ENCODE data around the gene MPRIP. TPM values are rescaled to one million over a fixed set of nuclear protein-coding genes. Genes with fewer than 3 reads are reported as not detected.
A peak's percentile ranks its signal among the peaks of the same experiment; 100 is the strongest.

MPRIP gene
- total RNA-seq, 2 donors from 2014 or later = 204 to 207 TPM

GRCh38 chr17:17206913-17207335 is 164.7 kb downstream of the MPRIP start:
- no peaks in the 10 kb centered on the region for H3K9me3 Mint-ChIP-seq
- H3K4me3 Mint-ChIP-seq = peak overlapping the region; percentile 92
- H3K36me3 Mint-ChIP-seq (ENCODE audit: low read depth) = peaks cover 37% of the 10 kb centered on the region
- no peaks in the 10 kb centered on the region for H3K27me3 Mint-ChIP-seq
- ATAC-seq (replicated peaks) = no peak
- peaks cover 12% of the 10 kb centered on the region for H3K4me1 Mint-ChIP-seq
- H3K27ac Mint-ChIP-seq = no peak overlapping the region

DNA sequence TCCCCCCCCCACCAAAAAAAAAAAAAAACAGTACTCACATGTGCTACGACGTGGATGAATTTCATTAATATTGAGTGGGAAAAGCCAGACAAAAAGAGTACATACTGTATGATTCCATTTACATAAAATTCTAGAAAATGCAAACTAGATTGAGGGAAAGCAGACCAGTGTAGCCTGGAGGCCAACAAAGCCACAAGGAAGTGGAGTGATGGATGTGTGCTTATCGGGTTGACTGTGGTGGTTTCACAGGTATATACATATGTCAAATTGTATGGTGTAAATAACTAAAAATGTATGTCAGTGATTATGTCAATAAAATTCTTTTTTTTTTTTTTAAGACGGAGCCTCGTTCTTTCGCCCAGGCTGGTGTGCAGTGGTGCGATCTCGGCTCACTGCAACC is 165.7 kb downstream of the MPRIP start:
- H3K4me3 Mint-ChIP-seq = no peak overlapping the region
- no peak for ATAC-seq (replicated peaks)
- H3K27me3 Mint-ChIP-seq = no peaks in the 10 kb centered on the region
- H3K9me3 Mint-ChIP-seq = no peaks in the 10 kb centered on the region
- peaks cover 12% of the 10 kb centered on the region for H3K4me1 Mint-ChIP-seq
- H3K36me3 Mint-ChIP-seq (ENCODE audit: low read depth) = peaks cover 33% of the 10 kb centered on the region
- no peak overlapping the region for H3K27ac Mint-ChIP-seq

GRCh38 chr17:17213775-17214174 is 171.5 kb downstream of the MPRIP start:
- peaks cover 57% of the 10 kb centered on the region for H3K36me3 Mint-ChIP-seq (ENCODE audit: low read depth)
- H3K27me3 Mint-ChIP-seq = no peaks in the 10 kb centered on the region
- ATAC-seq (replicated peaks) = no peak
- no peak overlapping the region for H3K27ac Mint-ChIP-seq
- H3K4me1 Mint-ChIP-seq = no peaks in the 10 kb centered on the region
- H3K9me3 Mint-ChIP-seq = no peaks in the 10 kb centered on the region
- H3K4me3 Mint-ChIP-seq = no peak overlapping the region

- H3K9me3 Mint-ChIP-seq = no peaks in the 10 kb centered on the region
- H3K27ac Mint-ChIP-seq = no peak overlapping the region
- H3K36me3 Mint-ChIP-seq (ENCODE audit: low read depth) = peaks cover 68% of the 10 kb centered on the region
Observed at GRCh38 chr17:17214646-17215436, 172.6 kb downstream of the MPRIP start.

DNA sequence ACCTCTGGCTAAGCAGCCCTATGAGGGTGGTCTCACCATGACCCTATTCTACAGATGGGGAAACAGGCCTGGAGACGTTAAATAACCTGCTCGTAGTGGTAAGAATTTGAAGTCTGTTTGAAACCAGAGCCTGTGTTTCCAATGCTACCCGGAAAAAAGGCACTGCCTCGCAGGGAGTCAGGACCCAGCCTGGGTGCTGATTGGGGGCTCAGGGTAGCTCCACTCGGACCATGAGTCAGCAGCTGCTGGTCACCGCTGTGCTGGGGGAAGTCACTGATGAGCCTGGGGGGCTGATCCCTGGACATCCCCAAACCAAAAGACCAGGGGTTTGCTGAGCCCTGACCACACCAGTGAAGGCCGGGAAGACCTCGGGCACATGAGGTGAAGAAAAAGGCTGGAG is 173.3 kb downstream of the MPRIP start:
- Mint-ChIP-seq H3K4me3 (no peak overlapping the region), H3K36me3 (ENCODE audit: low read depth) (peaks cover 75% of the 10 kb centered on the region), H3K4me1 (no peaks in the 10 kb centered on the region), H3K27ac (no peak overlapping the region), H3K27me3 (no peaks in the 10 kb centered on the region), H3K9me3 (no peaks in the 10 kb centered on the region)
- ATAC-seq (replicated peaks) = no peak

More at GRCh38 chr17:17214646-17215436, 172.6 kb downstream of the MPRIP start:
- Mint-ChIP-seq H3K4me3 (no peak overlapping the region), H3K4me1 (no peaks in the 10 kb centered on the region), H3K27me3 (no peaks in the 10 kb centered on the region)
- no peak for ATAC-seq (replicated peaks)

DNA sequence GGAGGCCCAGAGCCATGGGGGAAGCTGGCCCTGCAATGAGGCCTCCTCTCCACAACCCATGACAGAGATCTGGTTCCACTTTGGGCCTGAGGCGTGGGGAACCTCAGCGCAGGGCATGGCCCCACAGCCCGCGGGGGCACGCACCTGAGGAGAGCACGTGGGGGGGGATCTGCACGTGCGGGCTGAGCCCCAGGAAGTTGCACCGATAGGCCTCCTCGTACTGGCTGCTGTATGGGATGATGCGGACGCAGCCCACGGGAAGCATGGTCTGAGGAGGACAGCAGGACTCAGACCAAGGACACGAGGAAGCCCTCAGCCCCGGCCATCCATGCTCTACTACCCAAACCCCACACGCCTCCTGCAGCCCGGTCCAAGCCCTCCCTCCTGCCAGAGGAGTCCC is 174.0 kb downstream of the MPRIP start:
- no peaks in the 10 kb centered on the region for H3K9me3 Mint-ChIP-seq
- H3K36me3 Mint-ChIP-seq (ENCODE audit: low read depth) = peaks cover 81% of the 10 kb centered on the region
- H3K4me3 Mint-ChIP-seq = no peak overlapping the region
- no peak overlapping the region for H3K27ac Mint-ChIP-seq
- H3K4me1 Mint-ChIP-seq = no peaks in the 10 kb centered on the region
- ATAC-seq (replicated peaks) = no peak
- no peaks in the 10 kb centered on the region for H3K27me3 Mint-ChIP-seq

DNA sequence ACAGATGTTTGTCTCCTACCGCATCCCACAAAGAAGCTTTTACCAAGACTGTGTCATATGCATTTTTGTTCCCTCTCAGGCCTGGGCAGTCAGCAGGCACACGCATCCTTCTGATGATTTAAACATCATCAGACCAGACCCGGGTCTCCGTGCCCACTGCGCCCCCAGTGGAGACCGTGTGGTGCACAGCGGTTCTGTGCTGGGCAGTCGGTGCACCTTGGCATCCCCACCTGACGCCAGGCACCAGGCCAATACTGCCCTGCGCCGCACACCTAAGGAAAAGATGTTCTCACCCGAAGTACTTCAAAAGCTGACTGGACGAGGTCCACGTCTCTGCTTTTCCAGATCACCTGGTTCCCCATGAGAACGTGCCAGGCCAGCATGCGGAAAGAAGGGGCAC is 174.5 kb downstream of the MPRIP start:
- Mint-ChIP-seq H3K4me1 (no peaks in the 10 kb centered on the region), H3K36me3 (ENCODE audit: low read depth) (peaks cover 87% of the 10 kb centered on the region), H3K27ac (no peak overlapping the region), H3K9me3 (no peaks in the 10 kb centered on the region), H3K27me3 (no peaks in the 10 kb centered on the region), H3K4me3 (no peak overlapping the region)
- no peak for ATAC-seq (replicated peaks)

DNA sequence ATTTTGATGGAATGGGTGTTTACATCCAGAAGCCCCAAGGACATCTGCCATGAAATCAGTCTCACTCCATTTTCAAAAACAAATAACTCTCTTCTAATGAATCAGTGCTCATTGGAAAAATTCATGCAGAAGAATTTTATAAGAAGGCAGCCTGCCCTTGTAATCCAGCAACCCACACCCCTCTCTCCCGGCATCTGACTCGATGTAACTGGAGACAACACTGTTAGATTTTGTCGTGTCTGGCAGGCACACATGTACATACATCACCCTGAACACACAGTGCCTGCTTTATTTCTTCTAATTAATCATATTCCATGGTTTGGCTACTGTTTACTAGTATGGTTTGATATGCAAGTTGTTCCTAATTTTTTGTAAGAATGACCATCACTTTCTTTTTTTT is 175.7 kb downstream of the MPRIP start:
- ATAC-seq (replicated peaks) = no peak
- Mint-ChIP-seq H3K36me3 (ENCODE audit: low read depth) (peaks cover 92% of the 10 kb centered on the region), H3K27me3 (no peaks in the 10 kb centered on the region), H3K9me3 (no peaks in the 10 kb centered on the region), H3K4me1 (no peaks in the 10 kb centered on the region), H3K27ac (peak overlapping the region; percentile 54), H3K4me3 (no peak overlapping the region)

- peaks cover 99% of the 10 kb centered on the region for H3K36me3 Mint-ChIP-seq (ENCODE audit: low read depth)
- ATAC-seq (replicated peaks) = no peak
- no peak overlapping the region for H3K4me3 Mint-ChIP-seq
- no peaks in the 10 kb centered on the region for H3K27me3 Mint-ChIP-seq
- no peak overlapping the region for H3K27ac Mint-ChIP-seq
- H3K9me3 Mint-ChIP-seq = no peaks in the 10 kb centered on the region
- no peaks in the 10 kb centered on the region for H3K4me1 Mint-ChIP-seq
Observed at GRCh38 chr17:17220529-17220928, 178.3 kb downstream of the MPRIP start.

DNA sequence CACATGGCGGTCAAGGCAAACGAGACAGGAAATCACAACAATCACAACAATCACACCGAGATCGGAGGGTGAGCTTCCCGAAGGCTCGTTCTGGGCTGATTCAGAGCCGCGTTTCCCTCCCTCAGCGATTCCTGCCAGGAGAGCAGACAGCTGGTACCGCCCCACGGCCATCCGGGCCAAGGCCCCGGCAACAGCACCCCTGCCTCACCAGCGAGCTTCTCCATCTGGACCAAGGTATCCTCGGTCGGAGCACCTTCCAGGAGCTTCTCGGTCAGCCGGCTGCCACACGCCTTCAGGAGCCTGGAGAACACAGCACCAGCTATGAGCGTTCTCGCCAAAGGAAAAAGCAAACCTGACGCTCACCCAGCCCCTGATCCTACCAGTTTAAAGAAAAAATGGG is 179.1 kb downstream of the MPRIP start:
- H3K27me3 Mint-ChIP-seq = no peaks in the 10 kb centered on the region

GRCh38 chr17:17223736-17224135 is 181.5 kb downstream of the MPRIP start:
- Mint-ChIP-seq H3K36me3 (ENCODE audit: low read depth) (peaks cover 100% of the 10 kb centered on the region), H3K4me1 (no peaks in the 10 kb centered on the region), H3K9me3 (no peaks in the 10 kb centered on the region), H3K27me3 (no peaks in the 10 kb centered on the region), H3K4me3 (no peak overlapping the region), H3K27ac (no peak overlapping the region)
- no peak for ATAC-seq (replicated peaks)

More for the DNA sequence above, 179.1 kb downstream of the MPRIP start:
- Mint-ChIP-seq H3K4me1 (no peaks in the 10 kb centered on the region), H3K9me3 (no peaks in the 10 kb centered on the region), H3K27ac (no peak overlapping the region), H3K4me3 (no peak overlapping the region), H3K36me3 (ENCODE audit: low read depth) (peaks cover 99% of the 10 kb centered on the region)
- ATAC-seq (replicated peaks) = no peak

- Mint-ChIP-seq H3K4me3 (no peak overlapping the region), H3K27ac (no peak overlapping the region), H3K4me1 (no peaks in the 10 kb centered on the region), H3K27me3 (no peaks in the 10 kb centered on the region), H3K36me3 (ENCODE audit: low read depth) (peaks cover 100% of the 10 kb centered on the region), H3K9me3 (no peaks in the 10 kb centered on the region)
- no peak for ATAC-seq (replicated peaks)
Observed at GRCh38 chr17:17224137-17224536, 181.9 kb downstream of the MPRIP start.

DNA sequence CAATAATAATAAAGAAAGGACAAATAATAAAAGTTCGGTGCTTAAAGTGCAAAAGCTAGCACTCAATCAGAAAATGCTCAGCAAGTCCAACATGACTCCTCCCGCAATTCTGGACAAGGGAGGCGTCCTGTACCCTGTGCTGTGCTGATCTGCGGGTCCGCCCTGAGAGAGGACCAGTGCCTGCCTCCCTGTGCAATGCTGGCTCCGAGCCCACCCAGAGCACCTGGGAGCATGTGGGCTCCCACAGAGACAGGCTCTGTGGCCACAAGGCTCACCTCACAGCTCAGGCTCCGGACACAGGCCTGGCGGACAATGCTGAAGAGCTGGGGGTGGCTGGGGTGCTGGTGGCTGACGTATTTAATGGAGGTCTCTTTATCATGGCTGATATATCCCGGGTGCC is 183.6 kb downstream of the MPRIP start:
- Mint-ChIP-seq H3K27ac (no peak overlapping the region), H3K4me1 (no peaks in the 10 kb centered on the region), H3K4me3 (no peak overlapping the region), H3K36me3 (ENCODE audit: low read depth) (peaks cover 100% of the 10 kb centered on the region), H3K9me3 (no peaks in the 10 kb centered on the region), H3K27me3 (no peaks in the 10 kb centered on the region)
- no peak for ATAC-seq (replicated peaks)

DNA sequence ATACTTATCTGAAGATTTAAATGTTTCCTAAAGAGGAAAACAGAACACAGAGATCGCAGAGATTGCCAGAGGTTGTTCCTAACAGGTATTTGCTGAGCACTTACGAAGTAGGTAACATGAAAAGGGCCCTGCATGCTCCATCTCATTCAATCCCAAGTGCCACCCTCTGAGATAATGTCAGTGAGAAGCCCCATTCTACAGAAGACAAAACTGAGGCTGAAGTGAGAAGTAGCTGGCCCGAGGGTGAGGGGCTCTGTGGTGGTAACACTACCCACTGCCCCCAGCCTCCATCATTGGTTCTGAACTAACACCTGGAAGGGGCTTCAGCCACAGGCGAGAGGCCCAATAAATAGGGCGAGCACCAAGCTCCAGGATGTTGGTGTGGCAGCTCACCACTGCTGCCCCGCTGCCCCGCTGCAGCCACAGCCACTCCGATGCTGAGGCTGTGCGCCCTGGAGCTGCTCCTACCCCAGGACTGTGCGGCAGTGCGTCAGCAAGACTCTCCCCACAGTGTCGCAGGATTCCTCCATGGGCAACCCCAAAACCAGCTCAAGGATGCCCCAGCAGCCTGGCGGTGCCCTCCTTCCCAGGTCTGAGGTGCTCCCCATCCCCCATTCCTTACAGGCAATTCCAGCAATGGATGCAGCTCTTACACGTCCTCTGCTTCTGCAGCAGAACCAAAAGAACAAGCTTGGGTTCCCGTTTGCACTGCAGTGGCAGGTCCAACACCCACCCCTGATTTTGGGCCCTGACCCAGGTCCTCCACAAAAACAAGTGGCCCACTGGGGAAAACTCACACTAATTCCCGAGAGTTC is 184.4 kb downstream of the MPRIP start:
- H3K4me3 Mint-ChIP-seq = no peak overlapping the region
- no peaks in the 10 kb centered on the region for H3K27me3 Mint-ChIP-seq
- peaks cover 100% of the 10 kb centered on the region for H3K36me3 Mint-ChIP-seq (ENCODE audit: low read depth)
- ATAC-seq (replicated peaks) = no peak
- no peaks in the 10 kb centered on the region for H3K4me1 Mint-ChIP-seq
- no peak overlapping the region for H3K27ac Mint-ChIP-seq
- H3K9me3 Mint-ChIP-seq = no peaks in the 10 kb centered on the region

Data from activated T-helper 17 cell treated with anti-CD3 and anti-CD28 coated beads, Interleukin-2, amount 50 U/mL, for 72 hours (primary cell).